ENCODE measurements around the gene CIBAR2.
"Not testable (repeated sequence)": the region's sequence is repeated elsewhere in the genome, so short reads cannot be mapped to it uniquely, and the experiment has no call there.

The CIBAR2 gene

DNA sequence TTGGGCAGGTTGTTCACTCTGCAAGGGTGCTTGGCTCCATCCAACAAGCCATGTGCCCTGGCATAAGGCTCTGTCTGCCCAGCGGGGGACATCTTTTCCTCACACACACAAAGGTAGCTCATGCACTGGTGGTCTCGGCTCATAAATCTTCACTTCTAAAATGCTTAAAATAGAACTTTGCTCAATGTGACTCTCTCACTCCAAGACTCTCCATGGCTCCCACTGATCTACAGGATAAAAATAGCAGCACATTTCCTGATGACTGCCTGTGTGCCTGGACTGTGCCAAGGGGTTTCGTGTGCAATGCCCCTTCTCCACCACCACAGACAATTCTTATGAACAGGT lies 15.1 kb upstream of the CIBAR2 start:
- DNase-seq, result no peak

DNA sequence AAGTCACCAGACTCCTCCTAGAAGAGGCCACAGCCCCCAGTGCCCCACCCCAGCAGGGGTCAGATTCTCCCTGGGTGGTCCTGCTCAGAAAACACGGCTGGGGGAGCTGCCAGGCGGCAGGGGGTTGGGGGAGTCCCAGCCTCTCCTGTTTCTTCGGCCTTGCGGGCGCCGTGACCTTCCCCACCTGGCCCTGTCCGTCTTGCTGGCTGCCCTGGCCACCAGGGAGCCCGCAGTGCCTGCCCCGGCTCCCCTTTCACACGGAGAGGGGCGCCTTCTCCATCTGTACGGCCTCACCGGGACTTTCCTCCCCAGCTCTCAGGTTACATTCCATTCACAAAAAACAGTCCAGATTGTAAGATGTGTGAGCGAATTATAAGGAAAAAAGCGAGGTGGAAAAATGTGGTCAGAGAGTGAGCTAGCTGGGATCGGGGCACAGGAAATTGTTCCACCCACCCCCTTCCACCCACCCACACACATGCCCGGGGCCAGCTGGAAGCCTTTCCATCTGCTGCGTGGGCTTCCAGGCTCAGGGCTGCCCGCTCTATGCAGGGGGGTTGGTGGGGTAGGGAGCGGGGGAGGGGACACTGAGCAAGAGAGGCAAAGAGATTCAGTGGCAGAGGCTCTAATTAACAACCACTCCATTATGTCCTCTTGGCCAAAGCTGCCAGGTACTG lies 14.6 kb upstream of the CIBAR2 start:
- no peak for DNase-seq

DNA sequence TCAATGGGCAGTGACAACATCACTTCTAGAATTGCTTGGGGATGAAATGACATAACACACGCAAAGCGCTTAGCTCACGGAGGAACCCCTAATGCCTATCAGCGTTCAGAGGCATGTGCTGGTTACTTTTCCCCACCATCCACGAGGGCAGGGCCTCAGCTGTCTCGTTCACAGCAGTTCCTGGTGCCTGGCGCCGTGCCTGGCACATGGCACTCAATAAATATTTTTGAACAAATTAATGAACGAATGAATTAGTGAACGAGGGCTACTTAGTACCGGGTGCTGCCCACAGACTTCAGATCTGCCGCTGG lies 14.1 kb upstream of the CIBAR2 start:
- DNase-seq, result no peak

DNA sequence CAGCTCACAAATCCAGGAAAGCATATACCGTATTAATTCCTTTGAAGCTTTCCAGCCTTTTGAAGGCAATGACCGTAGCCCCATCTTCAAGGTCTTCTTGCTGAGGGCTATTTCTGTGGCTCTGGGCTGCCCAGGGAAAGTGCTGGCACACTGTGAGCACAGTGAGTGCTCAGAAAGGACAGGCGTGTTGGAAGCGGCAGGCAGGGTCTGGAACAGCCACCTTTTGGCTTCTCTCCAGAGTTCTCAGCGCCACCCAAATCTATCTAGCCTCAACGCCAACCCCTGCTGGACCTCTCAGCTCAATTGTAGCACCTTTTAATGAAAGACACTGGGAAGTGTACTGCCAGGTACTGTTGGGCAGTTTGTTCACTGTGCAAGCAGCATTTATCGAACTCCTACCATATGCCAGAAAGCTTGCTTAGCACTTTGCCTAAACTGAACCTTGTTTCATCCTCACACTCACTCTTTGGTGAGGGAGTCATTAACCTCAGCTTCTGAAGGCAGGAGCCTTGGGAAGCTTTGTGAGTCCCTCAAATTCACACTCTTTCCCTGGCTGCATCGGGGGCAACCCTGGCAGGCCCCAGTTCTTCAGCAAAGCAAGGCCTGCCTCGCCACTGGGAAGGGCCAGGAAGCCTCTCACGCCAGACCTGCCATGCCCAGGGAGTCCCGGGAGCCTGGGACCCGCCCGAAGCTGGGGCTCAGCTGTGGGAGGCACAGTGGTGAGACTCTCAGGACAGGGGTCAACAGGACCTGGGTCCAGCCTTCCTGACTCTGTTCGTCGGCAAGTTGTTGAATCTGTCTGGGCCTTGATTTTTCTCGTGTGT lies 13.5 kb upstream of the CIBAR2 start:
- DNase-seq, result no peak

DNA sequence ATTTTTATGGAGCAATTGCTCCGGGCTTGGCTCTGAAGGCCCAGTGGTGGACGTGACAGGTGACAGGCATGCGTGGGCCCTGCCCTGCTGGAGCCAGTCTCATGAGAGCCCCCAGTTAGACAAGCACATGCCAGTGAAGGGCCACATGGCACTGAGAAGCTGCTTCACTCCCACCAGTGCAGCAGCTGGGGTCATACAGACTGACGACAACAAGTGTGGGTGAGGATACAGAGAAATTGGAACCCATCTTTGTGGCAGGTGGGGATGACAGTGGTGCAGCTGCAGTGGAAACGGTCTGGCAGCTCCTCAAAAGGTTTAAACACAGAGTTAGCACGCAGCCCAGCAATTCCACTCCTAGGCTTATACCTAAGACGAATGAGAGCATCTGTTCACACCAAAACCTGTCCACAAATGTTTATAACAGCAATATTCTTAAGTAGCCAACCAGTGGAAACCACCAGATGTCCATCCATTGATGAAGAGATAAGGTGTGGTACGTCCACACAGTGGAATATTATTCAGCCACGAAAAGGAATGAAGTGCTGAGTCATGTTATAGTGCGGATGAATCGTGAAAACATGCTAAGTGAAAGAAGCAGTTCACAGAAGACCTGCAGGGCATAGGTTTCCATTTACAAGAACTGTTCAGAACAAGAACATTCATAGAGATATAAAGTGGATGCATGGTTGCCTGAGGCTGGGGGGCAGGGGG lies 12.5 kb upstream of the CIBAR2 start:
- DNase-seq, result no peak

DNA sequence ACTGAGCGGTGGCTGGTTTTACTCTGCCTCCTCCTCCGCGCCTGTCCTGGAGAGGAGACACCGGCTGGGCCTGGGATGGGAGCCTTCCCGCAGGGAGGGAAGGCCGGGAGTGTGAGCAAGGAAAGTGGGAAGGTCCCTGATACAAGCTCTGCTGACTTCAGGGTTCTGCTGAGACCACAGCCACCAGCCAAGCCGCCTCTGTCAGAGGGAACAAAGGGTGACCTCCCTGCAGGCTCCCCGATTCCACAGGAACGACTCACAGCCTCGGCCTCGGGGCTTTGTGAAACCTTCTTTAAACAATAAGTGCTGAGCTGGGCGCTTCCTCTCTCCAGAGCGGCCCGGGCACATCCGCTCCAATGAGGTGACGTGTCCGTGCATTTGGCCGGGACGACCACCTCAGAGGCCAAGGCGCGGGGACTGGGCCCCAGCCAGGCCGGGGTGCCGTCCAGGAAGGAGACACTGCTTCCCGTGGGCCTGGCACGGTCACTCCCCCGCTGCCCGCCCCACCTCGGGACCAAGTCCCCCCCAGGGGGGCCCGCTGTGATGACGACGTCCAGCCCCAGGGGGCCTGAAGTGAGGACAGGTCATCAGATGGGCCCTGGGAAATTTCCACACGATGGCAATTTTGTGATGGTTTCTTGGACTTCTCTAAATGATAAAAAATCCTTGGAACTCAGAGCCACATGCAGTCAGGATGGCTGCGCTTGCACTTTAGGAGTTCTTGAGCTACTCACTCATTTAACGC lies 11.8 kb upstream of the CIBAR2 start:
- no peak for DNase-seq

DNA sequence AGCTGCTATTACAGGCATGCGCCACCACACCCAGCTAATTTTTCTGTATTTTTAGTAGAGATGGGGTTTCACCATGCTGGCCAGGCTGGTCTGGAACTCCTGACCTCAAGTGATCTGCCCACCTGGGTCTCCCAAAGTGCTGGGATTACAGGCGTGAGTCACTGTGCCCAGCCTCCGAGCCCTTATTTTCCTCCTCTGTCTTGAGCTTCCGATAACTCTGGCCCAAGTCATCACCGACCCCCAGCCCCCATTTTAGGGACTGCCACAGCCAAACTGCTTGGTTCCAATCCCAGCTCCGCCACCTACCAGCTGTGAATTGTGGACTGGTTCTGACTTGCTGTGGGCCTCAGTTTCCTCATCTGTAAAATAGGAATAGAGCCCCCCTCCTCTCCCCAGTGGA lies 11.2 kb upstream of the CIBAR2 start:
- not testable (repeated sequence) for DNase-seq

DNA sequence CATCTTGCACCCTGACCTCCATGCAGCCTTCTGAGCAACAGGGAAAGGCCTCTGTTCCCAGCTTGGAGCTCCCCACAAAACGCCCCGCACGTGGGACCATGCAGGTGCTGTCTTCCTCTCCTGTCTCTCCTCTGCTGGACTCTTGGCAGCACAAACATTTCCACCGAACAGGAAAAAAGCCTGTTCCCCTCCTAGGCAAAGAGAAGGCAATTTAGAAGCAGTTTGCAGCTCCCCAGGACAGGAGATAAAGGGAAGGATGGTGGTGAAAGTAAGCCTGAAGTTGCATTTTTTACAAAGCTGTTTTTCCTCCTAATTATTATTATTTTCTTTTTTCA lies 7.7 kb upstream of the CIBAR2 start:
- DNase-seq, result no peak

DNA sequence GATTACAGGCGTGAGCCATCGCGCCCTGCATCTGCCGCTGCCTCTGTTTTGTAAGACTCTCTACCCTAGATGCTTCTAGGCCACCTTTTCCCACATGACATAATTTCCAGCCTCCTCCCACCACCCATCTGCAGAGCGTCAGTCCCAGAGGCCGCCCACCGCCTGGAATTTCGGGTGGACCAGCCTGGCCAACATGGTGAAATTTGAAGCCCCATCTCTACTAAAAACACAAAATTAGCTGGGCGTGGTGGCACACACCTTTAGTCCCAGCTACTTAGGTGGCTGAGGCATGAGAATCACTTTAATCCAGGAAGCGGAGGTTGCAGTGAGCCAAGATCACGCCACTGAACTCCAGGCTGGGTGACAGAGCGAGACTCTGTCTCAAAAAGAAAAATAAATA lies 5.1 kb upstream of the CIBAR2 start:
- DNase-seq, result no peak

DNA sequence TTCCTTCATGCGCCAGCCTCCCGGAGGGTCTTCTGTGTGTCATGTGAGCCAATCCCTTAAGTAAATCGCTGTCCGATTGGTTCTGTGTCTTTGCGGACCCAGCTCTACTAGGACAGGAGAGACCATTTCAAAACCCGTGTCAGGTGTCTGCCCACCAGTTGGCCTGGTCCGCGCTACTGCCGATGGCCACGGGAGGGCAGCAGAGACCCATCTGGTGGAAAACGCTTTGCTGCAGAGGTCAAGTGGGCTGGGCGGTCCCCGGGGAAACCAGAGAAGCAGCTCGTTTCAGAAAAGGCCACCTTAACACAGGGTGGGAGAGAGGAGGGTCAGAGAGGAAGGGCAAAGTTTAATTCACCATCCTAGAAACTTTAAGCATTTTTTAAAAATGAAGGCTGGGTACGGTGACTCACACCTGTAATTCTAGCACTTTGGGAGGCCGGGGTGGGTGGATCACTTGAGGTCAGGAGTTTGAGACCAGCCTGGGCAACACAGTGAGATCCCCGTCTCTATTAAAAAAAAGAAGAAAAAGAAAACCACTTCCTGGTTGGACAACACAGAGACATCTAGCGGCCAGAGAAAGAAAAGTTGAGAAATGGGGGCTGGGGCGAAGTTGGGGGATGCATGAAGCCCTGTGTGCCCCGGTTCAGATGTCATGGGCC lies 2.8 kb upstream of the CIBAR2 start:
- DNase-seq, result peak; percentile 66

DNA sequence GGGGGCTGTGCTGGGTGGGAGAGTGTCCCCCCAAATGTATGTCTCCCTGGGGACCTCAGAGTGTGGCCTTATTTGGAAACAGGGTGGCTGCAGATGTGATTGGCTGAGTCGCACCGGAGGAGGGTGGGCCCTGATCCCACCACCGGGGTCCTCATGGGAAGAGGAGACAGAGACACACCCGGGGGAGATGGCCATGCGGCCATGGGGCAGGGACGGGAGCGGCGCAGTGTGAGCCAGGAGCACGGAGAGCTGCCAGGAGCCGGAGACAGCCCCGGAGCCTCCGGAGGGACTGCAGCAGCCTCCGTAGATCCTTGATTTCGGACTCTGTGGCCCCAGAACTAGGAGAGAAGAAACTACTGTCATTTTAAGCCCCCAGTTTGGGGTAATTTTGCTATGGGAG lies 1.6 kb upstream of the CIBAR2 start:
- no peak for DNase-seq

DNA sequence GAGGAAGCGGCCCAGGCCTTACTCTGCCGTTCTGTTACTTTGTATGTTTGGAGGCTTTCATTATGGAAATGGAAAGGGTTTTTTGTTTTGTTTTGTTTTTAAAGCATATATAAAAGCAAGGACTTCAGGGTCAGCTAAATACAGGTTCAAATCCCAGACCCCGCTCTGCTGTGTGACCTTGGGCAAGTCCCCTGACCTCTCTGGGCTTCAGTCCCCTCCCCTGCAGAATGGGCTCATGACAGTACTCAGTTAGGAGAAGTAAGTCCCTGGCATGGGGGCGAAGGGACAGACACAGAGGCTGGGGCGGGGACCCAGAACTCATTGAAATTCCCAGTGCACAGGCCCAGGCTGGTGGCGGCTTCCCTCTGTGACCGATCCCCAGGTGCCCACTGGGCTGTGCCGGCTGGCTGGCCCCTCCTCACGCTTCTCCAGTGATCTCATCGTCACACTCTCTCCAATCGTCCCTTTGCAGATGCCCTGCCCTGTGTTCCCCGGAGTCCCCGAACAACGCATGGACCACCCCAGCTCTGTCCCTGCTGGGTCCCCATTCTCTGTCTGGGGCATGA lies 979 bp upstream of the CIBAR2 start:
- no peak for DNase-seq

DNA sequence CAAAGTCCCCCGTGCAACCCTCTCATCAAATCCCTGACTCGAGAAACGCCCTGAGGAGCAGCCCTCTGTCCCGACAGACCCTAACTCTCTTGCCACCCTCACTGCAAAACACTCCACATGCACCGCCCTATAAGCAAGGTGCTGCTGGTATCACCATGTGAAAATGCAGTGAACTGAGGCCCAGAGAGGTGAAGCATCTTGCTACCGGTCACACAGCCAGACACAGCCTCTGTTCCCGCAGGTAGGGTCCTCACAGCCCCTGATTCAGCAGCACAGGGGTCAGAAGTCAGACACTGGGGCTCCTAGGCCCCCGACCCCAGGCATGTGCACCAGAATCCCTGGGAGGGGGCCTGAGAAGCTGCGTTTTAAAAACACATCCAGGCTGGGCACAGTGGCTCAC lies 1.1 kb downstream of the CIBAR2 start:
- DNase-seq, result no peak

DNA sequence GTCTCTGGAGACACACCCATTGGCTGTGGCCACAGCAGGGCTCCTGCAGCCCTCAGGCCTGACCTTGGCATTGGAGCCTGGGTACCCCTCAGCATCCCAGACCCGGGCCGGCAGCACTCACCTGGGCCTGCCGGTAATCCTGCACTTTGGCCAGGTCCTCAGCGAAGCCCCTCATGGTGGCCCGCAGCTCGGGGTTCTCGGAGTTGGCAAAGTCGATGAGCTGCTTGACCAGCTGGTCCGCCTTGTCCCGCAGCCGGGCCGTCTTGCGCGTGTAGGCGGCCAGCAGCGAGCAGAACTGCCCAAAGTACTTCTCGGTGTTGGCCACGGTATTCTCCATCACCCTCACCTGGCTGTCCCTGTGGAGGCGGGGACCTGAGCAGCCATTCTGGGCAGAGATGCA lies 2.2 kb downstream of the CIBAR2 start:
- no peak for DNase-seq

DNA sequence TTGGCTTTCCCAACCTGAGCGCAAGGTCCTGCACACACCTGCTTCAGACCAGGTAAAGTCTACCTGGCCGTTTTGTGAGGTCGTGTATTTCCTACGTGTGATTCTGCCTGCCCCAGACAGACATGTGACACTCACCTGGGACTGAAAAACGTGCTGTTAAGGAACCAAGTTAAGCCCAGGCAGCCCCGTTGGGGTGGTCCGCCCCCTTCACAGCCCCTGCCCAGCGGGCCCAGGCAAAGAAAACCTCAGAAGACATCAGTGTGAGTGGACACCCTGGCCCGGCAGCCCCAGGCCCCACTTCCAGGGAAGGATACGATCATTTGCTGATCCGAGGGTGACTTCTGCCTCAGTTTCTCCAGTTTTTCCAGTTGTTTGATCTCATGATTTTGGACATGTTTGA lies 4.7 kb downstream of the CIBAR2 start:
- no peak for DNase-seq

DNA sequence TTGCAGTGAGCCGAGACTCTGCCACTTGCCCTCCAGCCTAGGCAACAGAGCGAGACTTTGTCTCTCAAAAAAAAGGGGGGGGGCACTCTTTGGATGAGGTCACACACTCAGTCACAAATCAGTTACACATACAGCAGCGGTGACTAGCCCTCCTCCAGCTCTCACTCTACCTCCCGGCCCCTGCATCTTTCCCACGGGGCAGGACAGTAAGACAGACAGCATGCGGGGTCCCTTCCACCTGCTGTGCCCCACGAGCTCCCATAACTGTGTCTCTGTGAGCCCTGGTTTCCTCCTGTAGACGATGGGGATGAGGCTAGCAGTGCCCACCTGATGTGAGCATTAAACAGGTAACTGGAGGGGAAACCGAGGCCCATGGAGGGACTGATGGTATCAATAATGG lies 5.2 kb downstream of the CIBAR2 start:
- no peak for DNase-seq

DNA sequence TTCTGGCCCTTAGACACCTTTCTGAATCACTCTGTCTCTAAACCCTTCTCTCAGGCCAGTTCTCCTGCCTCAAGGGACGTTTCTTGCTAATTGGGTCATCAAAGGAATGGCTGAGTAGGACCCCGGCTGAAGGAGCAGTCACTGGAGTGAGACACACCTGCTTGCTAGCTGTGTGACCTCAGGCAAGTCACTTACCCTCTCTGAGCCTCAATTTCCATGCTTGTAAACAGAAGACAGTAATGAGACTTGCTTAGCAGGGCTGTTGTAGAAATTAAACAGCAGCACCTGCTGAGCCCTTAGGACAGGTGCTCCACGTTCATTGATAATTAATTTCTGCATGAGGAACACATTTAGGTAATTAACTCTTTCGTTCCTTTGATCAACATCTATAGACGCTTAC lies 6.8 kb downstream of the CIBAR2 start:
- DNase-seq, result no peak

DNA sequence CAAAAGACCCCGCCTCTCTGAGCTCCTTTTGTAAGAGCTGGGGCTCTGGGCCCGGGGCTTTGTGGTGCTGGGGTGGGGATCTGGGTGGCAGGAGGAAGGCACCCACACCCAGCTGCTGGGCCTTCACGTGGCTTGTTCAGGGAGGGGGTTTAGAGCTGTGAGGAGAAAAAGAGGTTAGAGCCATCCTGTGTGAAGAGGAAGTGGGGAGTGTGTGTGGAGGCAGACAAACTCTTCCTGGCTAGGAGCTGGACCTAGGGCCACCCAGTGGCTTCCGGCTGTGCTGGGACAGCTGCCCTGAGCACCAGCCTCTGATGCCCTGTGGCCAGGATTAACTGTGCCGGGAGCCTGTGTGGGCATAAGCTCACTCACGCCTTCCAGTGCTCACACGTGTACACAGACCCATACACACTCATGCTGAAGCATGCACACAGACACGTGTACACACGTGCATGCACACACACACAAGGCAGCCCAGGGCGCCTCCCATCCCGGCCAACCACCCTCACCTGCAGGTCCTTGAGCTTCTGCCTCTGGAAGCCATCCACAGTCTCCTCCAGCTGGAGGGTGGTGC lies 7.4 kb downstream of the CIBAR2 start:
- peak; percentile 86 for DNase-seq

DNA sequence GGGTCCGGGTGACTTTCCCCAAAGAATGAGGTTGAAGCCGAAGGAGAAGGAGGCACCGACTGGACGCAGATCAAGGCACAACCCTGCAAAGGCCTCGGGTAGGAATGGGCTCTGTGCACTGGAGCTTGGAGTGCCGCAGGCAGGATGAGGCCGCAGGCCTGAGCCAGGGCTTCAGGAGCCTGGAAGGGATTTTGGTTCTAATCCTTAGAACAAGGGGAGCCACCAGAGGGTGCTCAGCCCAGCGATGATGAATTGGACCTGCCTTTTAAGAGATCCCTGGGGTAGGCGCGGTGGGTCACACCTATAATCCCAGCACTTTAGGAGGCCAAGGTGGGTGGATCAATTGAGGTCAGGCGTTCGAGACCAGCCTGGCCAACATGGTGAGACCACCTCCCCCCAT lies 8.1 kb downstream of the CIBAR2 start:
- DNase-seq, result no peak

DNA sequence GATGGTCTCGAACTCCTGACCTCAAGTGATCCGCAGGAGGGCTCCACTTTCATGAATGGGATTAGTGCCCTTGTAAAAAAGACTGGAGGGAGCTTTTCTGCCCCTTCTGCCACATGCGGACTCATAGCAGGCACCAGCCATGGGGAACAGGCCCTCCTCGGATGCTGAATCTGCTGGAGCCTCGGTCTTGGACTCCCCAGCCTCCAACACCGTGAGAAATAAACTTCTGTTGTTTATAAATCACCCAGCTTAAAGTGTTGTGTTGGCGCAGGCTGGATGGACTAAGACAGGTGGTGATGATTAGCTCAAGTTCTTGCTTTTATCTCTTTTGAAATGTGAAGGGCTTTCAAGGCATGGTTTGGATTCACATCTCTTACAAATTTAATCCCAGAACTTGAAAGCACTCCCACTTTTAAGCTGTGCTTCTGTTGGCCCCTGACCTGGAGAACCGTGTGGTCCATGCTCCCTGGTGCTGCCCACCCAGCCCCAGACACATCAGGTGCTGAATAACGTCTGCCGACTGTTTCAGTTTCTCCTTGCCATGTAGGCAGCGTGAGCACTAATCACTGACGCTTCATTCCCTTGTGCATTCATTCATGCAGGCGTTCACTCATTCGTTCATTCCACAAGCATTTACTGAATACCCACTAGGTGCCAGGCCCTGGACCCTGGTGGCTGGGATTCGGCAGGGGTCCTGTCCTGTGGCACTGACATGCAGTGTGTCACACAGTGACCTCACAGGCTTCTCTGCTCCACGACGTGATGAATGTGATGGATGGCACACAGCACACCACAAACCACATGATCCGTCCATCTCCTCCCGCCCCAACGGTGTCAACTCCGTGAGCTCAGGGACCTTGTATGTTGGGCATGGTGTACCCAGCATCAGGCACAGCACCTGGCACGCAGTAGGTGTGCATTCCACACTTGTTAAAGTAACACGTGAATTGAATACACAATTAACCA lies 8.9 kb downstream of the CIBAR2 start:
- peak; percentile 50 for DNase-seq

DNA sequence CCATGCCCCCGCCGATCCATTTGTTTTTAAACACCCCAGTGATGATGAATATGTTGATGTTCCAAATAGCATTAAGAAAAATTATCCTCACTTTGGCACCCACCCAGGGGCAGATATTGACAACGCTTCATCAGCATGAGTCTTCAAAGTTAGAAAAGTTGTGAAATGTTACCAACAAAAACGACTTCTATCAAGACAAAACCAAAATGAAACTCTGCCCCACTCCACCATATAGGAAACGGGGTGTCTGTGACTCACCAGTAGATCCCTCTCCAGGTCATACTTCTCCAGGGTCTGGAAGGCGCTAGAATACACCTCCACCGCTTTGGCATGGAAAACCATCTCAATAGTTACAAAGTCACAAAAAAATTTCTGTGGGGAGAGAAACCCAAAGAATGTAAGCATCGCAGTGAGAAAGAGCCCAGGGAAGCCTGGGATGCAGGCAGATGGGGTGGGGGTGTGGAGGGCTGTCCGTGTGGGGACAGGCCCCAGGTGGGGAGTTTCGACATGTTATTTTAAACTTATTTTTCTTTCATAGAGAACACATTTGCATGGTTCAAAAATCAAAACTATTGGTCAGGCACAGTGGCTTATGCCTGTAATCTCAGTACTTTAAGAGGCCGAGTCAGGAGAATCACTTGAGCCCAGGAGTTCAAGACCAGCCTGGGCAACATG lies 10.2 kb downstream of the CIBAR2 start:
- DNase-seq, result peak; percentile 62

Measured in MV-4-11 (cell line).